K562 (cell line): ENCODE measurements around the gene CSNK1G1. TPM values are rescaled to one million over a fixed set of nuclear protein-coding genes. Genes with fewer than 3 reads are reported as not detected.

Experiments used
- ATAC-seq: fragments of 200-7000 bp; cut with Tn5 transposase; 3 replicates; pipeline ENCODE4 v1.9.1; 2020; ENCODE audit warnings: moderate library complexity
- BruUV-seq: library from RNA; stranded (reverse); fragments of 400-500 nt; replicated peaks from 2 replicates; lab custom pipeline; 2021; lab: Mats Ljungman, UMichigan
- CTCF ChIA-PET: fragments of 300-600 bp; formaldehyde crosslinking; extraction: SDS; loops from one replicate; lab custom pipeline; 2021; ENCODE audit warnings: low intra/inter-chr PET ratio; lab: Yijun Ruan, JAX
- POLR2A ChIA-PET: fragments of 300-600, 350-650 bp; sonication (Branson Sonifier 250); formaldehyde crosslinking; extraction: SDS; loops from one replicate; lab custom pipeline; 2021; ENCODE audit warnings: antibody characterized with exemption, inconsistent platforms; lab: Yijun Ruan, JAX
- DNase-seq, 4 experiments: peaks; one replicate each; pipeline versions ENCODE4 v3.0.0 to v3.0.0-alpha.2; 2011 to 2018; ENCODE audit warnings: low spot score in 3 of 4, mixed read lengths in 3 of 4; ENCODE audit errors: extremely low read depth in 1 of 4
- FAIRE-seq: peaks from 2 replicates; lab custom pipeline; 2011; peaks lifted over from hg19 to GRCh38; lab: Jason Lieb, UNC
- H2AFZ ChIP-seq: 2 replicates; pipeline ENCODE4 v1.6.0; 2011; ENCODE audit warnings: low read depth, low read length, control low read depth, inconsistent platforms
- H3K27ac ChIP-seq: fragments of 200-600 bp; 3 replicates; pipeline ENCODE4 v1.8.0; 2011; ENCODE audit warnings: low read depth, mild to moderate bottlenecking, control low read depth, inconsistent platforms, low read length, moderate library complexity, mixed read lengths; ENCODE audit errors: extremely low read depth
- H3K27me3 ChIP-seq, 2 experiments: fragments of 300-600 bp in 1 of 2; 2 replicates in 1 of 2; 3 replicates in 1 of 2; pipeline versions ENCODE4 v1.6.0 to v1.8.0; 2011; ENCODE audit warnings: inconsistent platforms in 2 of 2, low read length in 2 of 2, mild to moderate bottlenecking in 1 of 2, mixed read lengths in 1 of 2, moderate library complexity in 1 of 2; ENCODE audit not compliant: control insufficient read depth in 2 of 2, insufficient read depth in 2 of 2
- H3K36me3 ChIP-seq: fragments of 300-600 bp; 3 replicates; pipeline ENCODE4 v1.8.0; 2011; ENCODE audit warnings: mild to moderate bottlenecking, low read length, inconsistent platforms; ENCODE audit not compliant: control insufficient read depth, insufficient read depth
- H3K4me1 ChIP-seq, 2 experiments: fragments of 200-600 bp in 1 of 2; replicated peaks in 1 of 2; 2 replicates in 1 of 2; 3 replicates in 1 of 2; pipeline versions ENCODE4 v1.5.1 to v1.8.0; 2011; ENCODE audit warnings: inconsistent platforms in 2 of 2, low read length in 2 of 2, mild to moderate bottlenecking in 1 of 2, mixed read lengths in 1 of 2, moderate library complexity in 1 of 2; ENCODE audit not compliant: control insufficient read depth in 2 of 2, insufficient read depth in 2 of 2
- H3K4me2 ChIP-seq: 2 replicates; pipeline ENCODE4 v1.6.1; 2011; ENCODE audit warnings: low read length, control low read depth, inconsistent platforms, mixed read lengths; ENCODE audit not compliant: insufficient read depth
- H3K4me3 ChIP-seq: fragments of 200-600 bp; sonication (generic), shearing (Covaris generic); 2 replicates; pipeline ENCODE4 v1.5.1; 2016; ENCODE audit warnings: control low read depth, inconsistent platforms
- H3K79me2 ChIP-seq: fragments of 200-600 bp; 3 replicates; pipeline ENCODE4 v1.8.0; 2011; ENCODE audit warnings: low read length, inconsistent platforms; ENCODE audit not compliant: control insufficient read depth, insufficient read depth
- H3K9ac ChIP-seq, 2 experiments: 2 replicates each; pipeline versions ENCODE4 v1.6.0 to v1.6.1; 2011; ENCODE audit warnings: low read depth in 2 of 2, low read length in 2 of 2, control low read depth in 1 of 2, inconsistent platforms in 1 of 2, mild to moderate bottlenecking in 1 of 2, mixed read lengths in 1 of 2; ENCODE audit not compliant: insufficient read depth in 1 of 2
- H3K9me1 ChIP-seq: one replicate; pipeline ENCODE4 v1.6.0; 2011; ENCODE audit warnings: inconsistent platforms, mild to moderate bottlenecking, low read length, moderate library complexity; ENCODE audit not compliant: control insufficient read depth, insufficient read depth
- H3K9me3 ChIP-seq: replicated peaks from 2 replicates; pipeline ENCODE4 v1.5.1; 2011; ENCODE audit warnings: low read depth, low read length, inconsistent platforms; ENCODE audit not compliant: control insufficient read depth, insufficient read depth
- H4K20me1 ChIP-seq: replicated peaks from 2 replicates; pipeline ENCODE4 v1.6.1; 2011; ENCODE audit warnings: low read length, inconsistent platforms, mixed read lengths; ENCODE audit not compliant: control insufficient read depth, insufficient read depth
- ADNP ChIP-seq: fragments of 200-800 bp; sonication (Bioruptor generic); IDR thresholded peaks from 2 replicates; pipeline ENCODE4 v1.6.1; 2016; ENCODE audit warnings: missing genetic modification characterization, missing compliant biosample characterization
- MCM5 ChIP-seq: fragments of 450-650 bp; IDR thresholded peaks from 2 replicates; pipeline ENCODE4 v1.6.1; 2016; ENCODE audit warnings: low read depth
- NFXL1 ChIP-seq: fragments of 450-650 bp; formaldehyde crosslinking; IDR thresholded peaks from 2 replicates; pipeline ENCODE4 v1.4.0; 2021; ENCODE audit warnings: mild to moderate bottlenecking
- POLR2G ChIP-seq: fragments of 200-400 bp; formaldehyde crosslinking; IDR thresholded peaks from 2 replicates; pipeline ENCODE4 v1.6.1; 2017; ENCODE audit warnings: low read depth, mild to moderate bottlenecking, antibody characterized with exemption, low read length, moderate library complexity
- SMAD3 ChIP-seq: fragments of 450-650 bp; formaldehyde crosslinking; conservative IDR thresholded peaks from 2 replicates; pipeline ENCODE4 v1.4.0; 2020; ENCODE audit warnings: mild to moderate bottlenecking
- TBL1XR1 ChIP-seq, 2 experiments: IDR thresholded peaks; 2 replicates each; pipeline ENCODE4 v1.6.1; 2012; ENCODE audit warnings: improper control_type of control experiment in 2 of 2, low read length in 2 of 2, mild to moderate bottlenecking in 1 of 2
- TRIM24 ChIP-seq, 2 experiments: fragments of 450-650 bp; IDR thresholded peaks; 2 replicates each; pipeline ENCODE4 v1.6.1; 2016
- U2AF2 ChIP-seq: fragments of 200-400 bp; formaldehyde crosslinking; optimal IDR thresholded peaks from 2 replicates; pipeline ENCODE3; 2017; ENCODE audit warnings: low read depth, mild to moderate bottlenecking, low read length
- ZBED1 ChIP-seq: IDR thresholded peaks from 2 replicates; pipeline ENCODE4 v1.6.1; 2014
- WGBS: fragments of 100-300 bp; shearing (Covaris generic); methylation state at CpG from one replicate; pipeline ENCODE4 v1.1.6; 2016; ENCODE audit warnings: low coverage, mixed read lengths; ENCODE audit not compliant: insufficient coverage; ENCODE audit errors: missing lambda C conversion rate; 5-methylcytosine and 5-hydroxymethylcytosine counted together
- in situ Hi-C: fragments of 300-500 bp; cut with MboI; formaldehyde crosslinking; loops from 4 replicates; pipeline ENCODE4 v1.15.0; 2018; ENCODE audit warnings: inconsistent platforms, mixed read lengths
- intact Hi-C: fragments of 100-400 bp; cut with micrococcal nuclease; formaldehyde crosslinking; loops from 2 replicates; pipeline ENCODE4 v1.14.2; 2022
- polyA plus RNA-seq, 8 experiments: library from polyadenylated mRNA; depleted of rRNA in 4 of 8; stranded (reverse) in 5 of 8; unstranded in 3 of 8; fragments of >200 nt; fragmentation: Nextera tagmentation in 2 of 8; fragmentation: Illumina TruSeq in 1 of 8; extraction: Ambion mirVana in 2 of 8; extraction: Trizol in 1 of 8; gene quantifications; 2 replicates each; pipeline versions ENCODE4 v1.2.1 to v1.2.3, GENCODE V29; 2011 to 2014; ENCODE audit warnings: inconsistent platforms in 1 of 8, missing spikeins in 1 of 8
- total RNA-seq, 7 experiments: library from RNA; depleted of rRNA in 6 of 7; stranded (reverse); fragments of >200 nt in 6 of 7; fragmentation: Illumina TruSeq in 2 of 7; extraction: Trizol in 2 of 7; gene quantifications; 2 replicates each; pipeline versions ENCODE4 v1.2.1 to v1.2.3, GENCODE V29; 2011 to 2021; ENCODE audit warnings: low replicate concordance in 1 of 7
- TF ChIP-seq, protein P1 (sequence below): fragments of 250-450 bp; sonication (Bioruptor Pico); IDR thresholded peaks from 2 replicates; pipeline ENCODE4 v1.5.0; 2020; ENCODE audit warnings: mild to moderate bottlenecking, borderline replicate concordance

Gene CSNK1G1
- total and polyA plus RNA-seq, 9 of the 15 experiments (the other 6 are each of a cell fraction or from before 2014, with no cell fraction given), result 4.5 to 18.5 (median 9.5) TPM

DNA sequence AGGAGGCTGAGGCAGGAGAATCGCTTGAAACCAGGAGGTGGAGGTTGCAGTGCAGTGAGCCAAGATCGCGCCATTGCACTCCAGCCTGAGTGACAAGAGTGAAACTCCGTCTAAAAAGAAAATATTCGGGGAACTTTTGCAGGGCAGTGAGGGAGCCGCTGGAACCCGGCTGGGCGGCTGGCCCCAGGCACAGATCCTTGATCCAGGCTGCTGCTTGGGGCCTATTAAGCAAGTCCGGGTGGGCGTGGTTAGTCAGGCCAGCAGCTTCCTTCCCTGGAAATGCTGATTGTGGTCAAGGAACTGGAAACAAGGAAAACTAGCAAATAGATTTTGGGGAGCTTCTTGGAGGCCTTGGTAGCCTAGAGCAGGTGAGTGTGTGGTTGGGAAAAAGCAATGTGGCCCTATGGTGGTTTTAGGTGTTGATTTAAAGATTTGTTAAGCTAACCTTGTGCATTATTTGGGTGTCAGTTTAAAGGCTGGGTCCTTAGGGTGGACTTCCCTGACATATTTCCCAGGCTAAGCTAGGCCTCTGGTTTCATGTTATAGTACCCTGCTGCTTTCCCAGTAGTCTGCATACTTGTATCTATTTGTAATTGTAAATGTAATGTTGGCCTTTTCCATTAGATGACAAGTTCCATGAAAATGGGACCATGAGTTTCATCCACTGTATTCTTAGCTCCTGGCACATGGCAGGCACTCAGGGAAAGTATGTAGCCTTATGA, 222.2 kb downstream of the CSNK1G1 start:
- ChIA-PET CTCF (no interaction called here), POLR2A (interaction anchor here (0.6 to 5.9 kb wide), 4 partner anchors 10 to 19 kb away, joined by 3 to 34 read pairs (median 3); no protein-coding TSS in a partner anchor)
- BruUV-seq, result no TSS peak
- H3K36me3 ChIP-seq, result peaks cover 88% of the 10 kb centered on the region
- H3K4me2 ChIP-seq, result no peak overlapping the region
- no peak overlapping the region for H3K4me3 ChIP-seq
- H3K27ac ChIP-seq, result no peak overlapping the region
- TF ChIP-seq ZBED1 (no peak), NFXL1 (CRISPR knock-in tag) (no peak), TBL1XR1 (IDR thresholded peaks at IDR 0.05; ENCODE audit: low read length in 2 of 2) (no peak), ADNP (tag) (no peak), U2AF2 (no peak), TRIM24 (IDR thresholded peaks at IDR 0.05) (no peak), MCM5 (no peak), POLR2G (no peak), SMAD3 (CRISPR knock-in tag) (no peak)
- TF ChIP-seq, protein P1, sequence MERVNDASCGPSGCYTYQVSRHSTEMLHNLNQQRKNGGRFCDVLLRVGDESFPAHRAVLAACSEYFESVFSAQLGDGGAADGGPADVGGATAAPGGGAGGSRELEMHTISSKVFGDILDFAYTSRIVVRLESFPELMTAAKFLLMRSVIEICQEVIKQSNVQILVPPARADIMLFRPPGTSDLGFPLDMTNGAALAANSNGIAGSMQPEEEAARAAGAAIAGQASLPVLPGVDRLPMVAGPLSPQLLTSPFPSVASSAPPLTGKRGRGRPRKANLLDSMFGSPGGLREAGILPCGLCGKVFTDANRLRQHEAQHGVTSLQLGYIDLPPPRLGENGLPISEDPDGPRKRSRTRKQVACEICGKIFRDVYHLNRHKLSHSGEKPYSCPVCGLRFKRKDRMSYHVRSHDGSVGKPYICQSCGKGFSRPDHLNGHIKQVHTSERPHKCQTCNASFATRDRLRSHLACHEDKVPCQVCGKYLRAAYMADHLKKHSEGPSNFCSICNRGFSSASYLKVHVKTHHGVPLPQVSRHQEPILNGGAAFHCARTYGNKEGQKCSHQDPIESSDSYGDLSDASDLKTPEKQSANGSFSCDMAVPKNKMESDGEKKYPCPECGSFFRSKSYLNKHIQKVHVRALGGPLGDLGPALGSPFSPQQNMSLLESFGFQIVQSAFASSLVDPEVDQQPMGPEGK, result no peak
- in situ Hi-C loops, result no loop called here
- no peaks in the 10 kb centered on the region for H3K9me1 ChIP-seq
- H4K20me1 ChIP-seq, result peaks cover 2% of the 10 kb centered on the region; the same call in 1 of the 2 replicates
- ATAC-seq, result no peak
- 92% methylated on average over 10 of the region's 10 CpGs for WGBS
- no peaks in the 10 kb centered on the region for H3K27me3 ChIP-seq
- no peak overlapping the region for H3K9ac ChIP-seq
- H2AFZ ChIP-seq, result no peak overlapping the region
- no peaks in the 10 kb centered on the region for H3K9me3 ChIP-seq
- H3K4me1 ChIP-seq, result peaks cover 0 to 9% of the 10 kb centered on the region in 2 experiments; a peak in 3 of 5 replicates
- FAIRE-seq, result no peak
- H3K79me2 ChIP-seq, result no peaks in the 10 kb centered on the region
- intact Hi-C loops, result no loop called here
- no peak for DNase-seq
